ENCODE measurements around the gene KCNG4. TPM values are rescaled to one million over a fixed set of nuclear protein-coding genes. Genes with fewer than 3 reads are reported as not detected.

KCNG4 gene
- polyA plus RNA-seq, 1 donor from 2014 or later, result not detected

GRCh38 chr16:84193480-84193879 lies 46.3 kb downstream of the KCNG4 start:
- no peak overlapping the region for H3K9ac ChIP-seq (ENCODE audit: low read length)
- no peak overlapping the region for H3K4me2 ChIP-seq (ENCODE audit: low read length)
- H3K27ac ChIP-seq (ENCODE audit: low read length), result no peak overlapping the region
- no peaks in the 10 kb centered on the region for H4K20me1 ChIP-seq (ENCODE audit: insufficient read depth)
- TF ChIP-seq SMC3 (conservative IDR thresholded peaks at IDR 0.05; ENCODE audit: poor library complexity) (no peak), CTCF (IDR thresholded peaks at IDR 0.05; ENCODE audit: poor library complexity, severe bottlenecking) (no peak), EZH2 (IDR thresholded peaks at IDR 0.05; ENCODE audit: borderline replicate concordance, insufficient read depth, low read length, poor library complexity, severe bottlenecking) (no peak), EP300 (conservative IDR thresholded peaks at IDR 0.05; ENCODE audit: poor library complexity, severe bottlenecking) (no peak), MXI1 (conservative IDR thresholded peaks at IDR 0.05; ENCODE audit: poor library complexity, severe bottlenecking) (no peak), RAD21 (conservative IDR thresholded peaks at IDR 0.05) (no peak), TAF1 (IDR thresholded peaks at IDR 0.05; ENCODE audit: low read depth) (no peak), POLR2AphosphoS5 (IDR thresholded peaks at IDR 0.05) (no peak), REST (IDR thresholded peaks at IDR 0.05; ENCODE audit: borderline replicate concordance) (no peak)
- no peaks in the 10 kb centered on the region for H3K9me3 ChIP-seq (ENCODE audit: low read length)
- H3K79me2 ChIP-seq (replicated peaks; ENCODE audit: insufficient read depth, low read length), result no peaks in the 10 kb centered on the region
- H3K36me3 ChIP-seq (ENCODE audit: insufficient read depth, low read length), result no peaks in the 10 kb centered on the region
- no peaks in the 10 kb centered on the region for H3K27me3 ChIP-seq (ENCODE audit: insufficient read depth, low read depth, low read length)
- H3K9me2 ChIP-seq (ENCODE audit: insufficient read depth, low read length), result no peaks in the 10 kb centered on the region
- H3K4me3 ChIP-seq (ENCODE audit: low read length), result no peak overlapping the region
- H2AFZ ChIP-seq (ENCODE audit: low read depth, low read length), result no peak overlapping the region
- no peaks in the 10 kb centered on the region for H3F3A ChIP-seq (ENCODE audit: insufficient read depth, low read length, poor library complexity, severe bottlenecking)

GRCh38 chr16:84191466-84191865 lies 48.3 kb downstream of the KCNG4 start:
- TF ChIP-seq SMC3 (conservative IDR thresholded peaks at IDR 0.05; ENCODE audit: poor library complexity) (no peak), TAF1 (IDR thresholded peaks at IDR 0.05; ENCODE audit: low read depth) (no peak), EZH2 (IDR thresholded peaks at IDR 0.05; ENCODE audit: borderline replicate concordance, insufficient read depth, low read length, poor library complexity, severe bottlenecking) (no peak), POLR2AphosphoS5 (IDR thresholded peaks at IDR 0.05) (no peak), EP300 (conservative IDR thresholded peaks at IDR 0.05; ENCODE audit: poor library complexity, severe bottlenecking) (no peak), RAD21 (conservative IDR thresholded peaks at IDR 0.05) (no peak), CTCF (IDR thresholded peaks at IDR 0.05; ENCODE audit: poor library complexity, severe bottlenecking) (no peak)
- H3K27me3 ChIP-seq (ENCODE audit: insufficient read depth, low read depth, low read length), result no peaks in the 10 kb centered on the region

More at GRCh38 chr16:84191466-84191865, 48.3 kb downstream of the KCNG4 start:
- Histone ChIP-seq H3K36me3 (ENCODE audit: insufficient read depth, low read length) (no peaks in the 10 kb centered on the region), H3K9me3 (ENCODE audit: low read length) (no peaks in the 10 kb centered on the region), H3K4me2 (ENCODE audit: low read length) (no peak overlapping the region), H4K20me1 (ENCODE audit: insufficient read depth) (no peaks in the 10 kb centered on the region), H3K9ac (ENCODE audit: low read length) (no peak overlapping the region), H3K9me2 (ENCODE audit: insufficient read depth, low read length) (no peaks in the 10 kb centered on the region), H2AFZ (ENCODE audit: low read depth, low read length) (no peak overlapping the region), H3K79me2 (replicated peaks; ENCODE audit: insufficient read depth, low read length) (peaks cover 6% of the 10 kb centered on the region), H3K4me3 (ENCODE audit: low read length) (no peak overlapping the region), H3F3A (ENCODE audit: insufficient read depth, low read length, poor library complexity, severe bottlenecking) (no peaks in the 10 kb centered on the region), H3K27ac (ENCODE audit: low read length) (no peak overlapping the region)

All from neural cell (in vitro differentiated cells).